Endothelial cell (in vitro differentiated cells): ENCODE results near the gene DACT2. TPM values are rescaled to one million over a fixed set of nuclear protein-coding genes. Genes with fewer than 3 reads are reported as not detected.

Source experiments
- DNase-seq: peaks from one replicate; pipeline ENCODE4 v3.0.0; 2021; ENCODE audit warnings: low spot score
- H3K27ac Mint-ChIP-seq: one replicate; pipeline ENCODE4 v1.8.0; 2021; ENCODE audit warnings: mixed read lengths, inconsistent platforms; ENCODE audit not compliant: unreplicated experiment
- H3K27me3 Mint-ChIP-seq: one replicate; pipeline ENCODE4 v1.8.0; 2021; ENCODE audit warnings: mild to moderate bottlenecking, moderate library complexity, mixed read lengths, inconsistent platforms; ENCODE audit not compliant: unreplicated experiment
- H3K36me3 Mint-ChIP-seq: one replicate; pipeline ENCODE4 v1.8.0; 2021; ENCODE audit warnings: mild to moderate bottlenecking, low read depth, mixed read lengths, inconsistent platforms; ENCODE audit not compliant: unreplicated experiment
- H3K4me1 Mint-ChIP-seq: one replicate; pipeline ENCODE4 v1.8.0; 2021; ENCODE audit warnings: mild to moderate bottlenecking, mixed read lengths, inconsistent platforms; ENCODE audit not compliant: unreplicated experiment
- H3K4me3 Mint-ChIP-seq: one replicate; pipeline ENCODE4 v1.8.0; 2021; ENCODE audit warnings: mild to moderate bottlenecking, mixed read lengths, inconsistent platforms; ENCODE audit not compliant: unreplicated experiment
- H3K9me3 Mint-ChIP-seq: one replicate; pipeline ENCODE4 v1.8.0; 2021; ENCODE audit warnings: mixed read lengths, inconsistent platforms; ENCODE audit not compliant: unreplicated experiment
- CTCF ChIP-seq: fragments of 200-600 bp; sonication (generic); IDR thresholded peaks from one replicate; pipeline ENCODE4 v1.5.0; 2021; ENCODE audit warnings: antibody characterized with exemption; ENCODE audit not compliant: unreplicated experiment
- total RNA-seq: library from RNA; stranded (reverse); fragmentation: NEBNext Ultra II Directional; extraction: Animal tissue kit (Norgen Biotek cat#: 25700); gene quantifications from one replicate; pipeline ENCODE4 v1.2.1, GENCODE V29; 2021; ENCODE audit not compliant: unreplicated experiment

The DACT2 gene
- total RNA-seq, 1 donor from 2014 or later = 0.23 TPM

GRCh38 chr6:168344338-168344737 lies 24.8 kb upstream of the DACT2 start:
- Mint-ChIP-seq H3K9me3 (no peaks in the 10 kb centered on the region), H3K36me3 (peaks cover 8% of the 10 kb centered on the region), H3K27me3 (peaks cover 6% of the 10 kb centered on the region), H3K4me1 (peaks cover 8% of the 10 kb centered on the region), H3K27ac (no peak overlapping the region), H3K4me3 (no peak overlapping the region)
- no peak for TF ChIP-seq CTCF
- no peak for DNase-seq

GRCh38 chr6:168343239-168344150 lies 23.9 kb upstream of the DACT2 start:
- TF ChIP-seq CTCF = no peak
- Mint-ChIP-seq H3K4me3 (no peak overlapping the region), H3K27me3 (peaks cover 6% of the 10 kb centered on the region), H3K4me1 (peaks cover 12% of the 10 kb centered on the region), H3K36me3 (peaks cover 8% of the 10 kb centered on the region), H3K9me3 (no peaks in the 10 kb centered on the region), H3K27ac (no peak overlapping the region)
- no peak for DNase-seq

DNA sequence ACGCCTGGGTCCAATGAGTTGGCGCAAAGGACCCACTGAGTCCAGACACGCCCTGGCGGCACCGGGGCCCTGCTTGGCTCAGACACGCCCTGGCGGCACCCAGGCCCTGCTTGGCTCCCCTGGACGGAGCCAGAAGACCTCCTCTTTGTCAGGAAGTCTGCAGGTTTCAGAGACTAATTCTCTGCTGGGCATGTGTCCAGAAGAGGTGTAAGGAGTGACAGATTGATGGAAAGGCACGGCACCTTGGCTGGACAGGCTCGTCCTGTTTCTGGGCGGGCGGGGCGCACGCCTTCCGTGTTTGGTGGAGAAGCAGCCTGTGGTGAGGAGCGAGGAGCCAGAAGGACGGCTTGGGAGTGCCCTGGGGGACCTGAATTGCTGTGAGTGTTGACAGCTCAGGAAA lies 23.1 kb upstream of the DACT2 start:
- TF ChIP-seq CTCF = no peak
- DNase-seq = no peak
- H3K4me1 Mint-ChIP-seq = peaks cover 12% of the 10 kb centered on the region
- no peak overlapping the region for H3K27ac Mint-ChIP-seq
- H3K4me3 Mint-ChIP-seq = no peak overlapping the region
- H3K36me3 Mint-ChIP-seq = peaks cover 8% of the 10 kb centered on the region
- no peaks in the 10 kb centered on the region for H3K9me3 Mint-ChIP-seq
- H3K27me3 Mint-ChIP-seq = peaks cover 4% of the 10 kb centered on the region

DNA sequence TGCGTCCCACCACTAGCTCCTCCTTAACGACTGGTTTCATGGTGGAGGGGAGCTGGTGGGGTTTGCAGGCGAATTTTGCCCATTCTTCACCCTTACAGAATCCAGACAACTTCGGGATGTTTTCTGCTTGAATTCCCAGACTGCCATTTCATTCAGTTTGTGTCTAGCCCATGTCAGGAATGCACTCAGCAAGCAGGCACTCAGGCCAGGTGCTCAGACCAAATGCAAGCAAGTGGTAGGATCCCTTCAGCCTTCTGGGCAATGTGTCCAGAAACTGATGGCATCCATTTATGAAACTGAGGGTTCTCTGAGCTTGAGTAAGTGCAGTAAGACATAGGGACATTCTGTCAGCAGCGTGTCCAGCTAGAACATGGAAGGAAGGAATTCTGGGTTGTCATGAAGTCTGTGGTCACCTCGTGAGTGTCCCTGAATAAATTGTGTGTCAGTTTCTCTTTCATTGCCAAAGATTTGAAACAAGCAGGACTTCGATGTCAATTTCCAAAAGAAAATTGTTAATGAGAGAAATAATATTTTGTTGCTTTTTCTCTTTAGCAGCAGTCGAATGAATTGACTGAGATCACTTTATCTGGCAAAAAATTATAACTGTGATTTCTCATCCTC lies 21.8 kb upstream of the DACT2 start:
- Mint-ChIP-seq H3K36me3 (peaks cover 4% of the 10 kb centered on the region), H3K4me3 (no peak overlapping the region), H3K27me3 (peaks cover 4% of the 10 kb centered on the region), H3K9me3 (no peaks in the 10 kb centered on the region), H3K4me1 (peaks cover 12% of the 10 kb centered on the region), H3K27ac (no peak overlapping the region)
- TF ChIP-seq CTCF = no peak
- no peak for DNase-seq

DNA sequence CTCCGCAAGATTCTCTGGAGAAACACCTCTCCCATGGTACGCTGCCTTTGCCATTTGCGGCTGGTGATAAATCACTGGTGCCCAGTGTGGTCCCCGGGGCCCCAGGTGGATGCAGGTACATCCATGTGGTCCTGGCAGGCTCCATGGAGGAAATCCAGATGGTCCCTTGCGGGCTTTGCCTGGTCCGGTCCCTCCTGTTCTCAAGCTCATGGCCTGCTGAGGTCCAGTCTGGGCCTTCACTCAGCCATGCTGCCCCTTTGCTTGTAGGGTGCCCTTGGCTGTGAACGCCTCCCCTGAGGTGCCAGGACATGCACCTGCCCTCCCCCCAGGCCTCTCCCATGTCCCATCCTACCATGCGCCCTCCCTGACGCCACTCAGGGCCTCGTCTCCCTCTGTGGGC lies 21.2 kb upstream of the DACT2 start:
- peaks cover 12% of the 10 kb centered on the region for H3K4me1 Mint-ChIP-seq
- H3K9me3 Mint-ChIP-seq = no peaks in the 10 kb centered on the region
- TF ChIP-seq CTCF = no peak
- no peak overlapping the region for H3K4me3 Mint-ChIP-seq
- no peak for DNase-seq
- peaks cover 4% of the 10 kb centered on the region for H3K36me3 Mint-ChIP-seq
- no peak overlapping the region for H3K27ac Mint-ChIP-seq
- H3K27me3 Mint-ChIP-seq = peaks cover 4% of the 10 kb centered on the region
